Spleen (tissue), 7 donors: ENCODE data around the gene SLC22A7.

Experiments used
- CTCF ChIP-seq, 11 experiments: fragments of 200-600 bp in 7 of 11; fragments of 450-650 bp in 4 of 11; sonication (generic) in 4 of 11; IDR thresholded peaks in 8 of 11; conservative IDR thresholded peaks in 3 of 11; 1 replicate in 7 of 11; 2 replicates in 4 of 11; pipeline versions ENCODE4 v1.4.0 to v1.8.0; 2016 to 2021; ENCODE audit warnings: antibody characterized with exemption in 11 of 11, inconsistent platforms in 4 of 11, mild to moderate bottlenecking in 1 of 11
- POLR2A ChIP-seq, 3 donors: fragments of 450-650 bp; IDR thresholded peaks; one replicate each; pipeline ENCODE4 v1.5.1; 2017; ENCODE audit warnings: antibody characterized with exemption in 3 of 3, mild to moderate bottlenecking in 1 of 3
- POLR2AphosphoS5 ChIP-seq, 3 donors: sonication (generic); formaldehyde crosslinking; IDR thresholded peaks; one replicate each; pipeline ENCODE4 v1.5.1; 2017; ENCODE audit warnings: antibody characterized with exemption in 3 of 3
- donor health status: DM: no; HTN: no; CAD: no; lungs with moderate emphysema.
- donor health status: DM: no; HTN: no; CAD: no.
- donor health status: DM: no; HTN: no; CAD: no.

GRCh38 chr6:43269273-43270007 lies 28.6 kb upstream of the SLC22A7 start:
- TF ChIP-seq CTCF (IDR thresholded peaks at IDR 0.05 in 8 of 11, conservative IDR thresholded peaks at IDR 0.05 in 3 of 11), result no peak
- peak in 2 of 3 donors; percentile 26 to 27 for TF ChIP-seq POLR2AphosphoS5 (IDR thresholded peaks at IDR 0.05)
- no peak for TF ChIP-seq POLR2A (IDR thresholded peaks at IDR 0.05)
